ENCODE measurements around the gene FAM131C. TPM values are rescaled to one million over a fixed set of nuclear protein-coding genes. Genes with fewer than 3 reads are reported as not detected.

Gene FAM131C
- total and polyA plus RNA-seq, 2 experiments from 2014 or later, result 0.71 to 1.3 TPM

- no peak overlapping the region for H2AFZ ChIP-seq
- no peak overlapping the region for H3K4me3 ChIP-seq
- Mint-ChIP-seq H3K27me3 (ENCODE audit: insufficient read depth, low read depth, poor library complexity) (peaks cover 4% of the 10 kb centered on the region), H3K27ac (no peak overlapping the region), H3K9me3 (no peaks in the 10 kb centered on the region), H3K4me3 (no peak overlapping the region), H3K4me1 (peaks cover 17% of the 10 kb centered on the region), H3K36me3 (ENCODE audit: low read depth) (no peaks in the 10 kb centered on the region)
- H3K4me2 ChIP-seq, result no peak overlapping the region
- no peaks in the 10 kb centered on the region for H3K9me2 ChIP-seq (ENCODE audit: insufficient read depth)
- H3F3A ChIP-seq (replicated peaks; ENCODE audit: low read depth), result no peaks in the 10 kb centered on the region
- no peaks in the 10 kb centered on the region for H3K79me2 ChIP-seq (replicated peaks; ENCODE audit: insufficient read depth)
- no peaks in the 10 kb centered on the region for H3K27me3 ChIP-seq (ENCODE audit: insufficient read depth)
- no peak overlapping the region for H3K27ac ChIP-seq (ENCODE audit: low read depth)
- TF ChIP-seq ETS1 (IDR thresholded peaks at IDR 0.05), result no peak
- no peak for TF ChIP-seq CTCF (conservative IDR thresholded peaks at IDR 0.05; ENCODE audit: low read depth in 2 of 2)
- TF ChIP-seq EZH2 (IDR thresholded peaks at IDR 0.05; ENCODE audit: low read depth, unreplicated experiment), result no peak
- TF ChIP-seq STAT1 (IDR thresholded peaks at IDR 0.05; ENCODE audit: unreplicated experiment), result no peak
- no peak for TF ChIP-seq NANOG (IDR thresholded peaks at IDR 0.05; ENCODE audit: borderline replicate concordance)
- TF ChIP-seq ZNF114 (CRISPR knock-in tag; IDR thresholded peaks at IDR 0.05), result no peak
- TF ChIP-seq REST (IDR thresholded peaks at IDR 0.05; ENCODE audit: unreplicated experiment), result no peak
- no peak for TF ChIP-seq ZNF331 (CRISPR knock-in tag; IDR thresholded peaks at IDR 0.05; ENCODE audit: low read depth)
- no peak for TF ChIP-seq EZH2phosphoT487 (IDR thresholded peaks at IDR 0.05; ENCODE audit: unreplicated experiment)
- no peak for TF ChIP-seq JUNB (IDR thresholded peaks at IDR 0.05; ENCODE audit: unreplicated experiment)
- no peak for TF ChIP-seq CREB1 (CRISPR knock-in tag; IDR thresholded peaks at IDR 0.05; ENCODE audit: low read depth)
- TF ChIP-seq POLR2AphosphoS5 (IDR thresholded peaks at IDR 0.05; ENCODE audit: low read depth), result no peak
- TF ChIP-seq ZNF462 (CRISPR knock-in tag; IDR thresholded peaks at IDR 0.05), result no peak
- H4K20me1 ChIP-seq (replicated peaks; ENCODE audit: insufficient read depth), result no peaks in the 10 kb centered on the region
- H3K36me3 ChIP-seq (ENCODE audit: insufficient read depth), result no peaks in the 10 kb centered on the region
- H3K4me1 ChIP-seq (ENCODE audit: insufficient read depth), result peaks cover 5% of the 10 kb centered on the region; the same call in 1 of the 2 replicates
- ATAC-seq, result no peak
- DNase-seq (ENCODE audit: low spot score), result no peak
Measured at GRCh38 chr1:16053781-16054502, 19.5 kb downstream of the FAM131C start.

All from GM23338 (cell line).